ENCODE results near the gene LGMN.
"Not testable (repeated sequence)": the region's sequence is repeated elsewhere in the genome, so short reads cannot be mapped to it uniquely, and the experiment has no call there.

LGMN gene

GRCh38 chr14:92748259-92749016 lies at the start of gene LGMN:
LGMN (minus strand) TSS chr14:92748627; CDS start chr14:92732786, 15,841 bp downstream.
- peak; percentile 60 to 63 for DNase-seq (ENCODE audit: low read depth in 2 of 2)

GRCh38 chr14:92794961-92795360 lies 46.5 kb upstream of the LGMN start:
- no peak for DNase-seq (ENCODE audit: low read depth in 2 of 2)

- DNase-seq (ENCODE audit: low read depth in 2 of 2): no peak
These were observed 46.1 kb upstream of the LGMN start for GRCh38 chr14:92794547-92794941.

GRCh38 chr14:92793709-92794546 lies 45.5 kb upstream of the LGMN start, which contains the start of gene GOLGA5:
GOLGA5 (plus strand) TSS chr14:92794305; CDS start chr14:92797438, 3,133 bp downstream.
- peak; percentile 96 for DNase-seq (ENCODE audit: low read depth in 2 of 2)

- no peak for DNase-seq (ENCODE audit: low read depth in 2 of 2)
These were observed 44.5 kb upstream of the LGMN start for GRCh38 chr14:92792885-92793284.

DNA sequence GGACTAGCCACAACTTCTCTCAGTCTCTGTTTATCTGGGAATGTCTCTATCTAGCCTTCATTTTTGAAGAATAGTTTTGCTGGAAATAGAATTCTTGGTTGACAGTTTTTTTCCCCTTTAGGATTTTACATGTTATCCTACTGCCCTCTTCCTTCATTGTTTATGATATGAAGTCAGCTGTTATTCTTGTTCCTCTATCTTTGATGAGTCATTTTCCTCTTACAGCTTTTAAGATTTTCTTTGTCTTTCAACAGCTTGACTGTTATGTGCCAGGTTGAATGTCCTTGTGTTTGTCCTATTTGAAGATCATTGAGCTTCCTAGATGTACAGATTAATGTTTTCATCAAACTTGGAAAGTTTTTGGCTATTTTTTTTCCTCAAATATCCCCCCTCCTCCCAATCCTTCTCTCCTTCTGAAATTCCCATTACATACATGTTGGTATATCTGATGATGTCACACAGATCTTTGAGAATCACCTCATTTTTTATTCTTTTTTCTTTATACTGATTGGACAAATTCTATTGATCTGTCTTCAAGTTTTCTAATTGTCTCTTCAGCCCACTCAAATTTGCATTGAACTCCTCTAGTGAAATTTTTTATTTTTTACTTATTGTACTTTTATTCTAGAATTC lies 41.1 kb upstream of the LGMN start:
- no peak for DNase-seq (ENCODE audit: low read depth in 2 of 2)

DNA sequence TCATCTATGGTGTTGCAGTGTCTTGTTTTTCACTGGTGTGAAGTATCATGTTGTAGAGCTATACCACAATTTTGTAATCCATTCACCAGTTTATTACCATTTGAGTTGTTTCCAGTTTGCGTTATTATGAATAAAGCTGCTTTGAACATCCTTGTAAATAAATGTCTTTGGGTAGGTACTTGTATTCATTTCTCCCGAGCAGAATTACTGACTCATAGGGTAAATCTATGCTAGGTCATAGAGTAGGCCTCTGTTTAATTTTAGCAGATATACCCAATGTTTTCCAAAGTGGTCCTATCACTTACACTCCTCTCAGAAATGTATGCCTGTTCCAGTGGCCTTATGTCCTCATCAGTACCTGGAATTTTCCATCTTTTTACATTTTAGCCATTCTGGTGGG lies 39.1 kb upstream of the LGMN start:
- DNase-seq (ENCODE audit: low read depth in 2 of 2): no peak

GRCh38 chr14:92786427-92786756 lies 38.0 kb upstream of the LGMN start:
- no peak for DNase-seq (ENCODE audit: low read depth in 2 of 2)

- no peak for DNase-seq (ENCODE audit: low read depth in 2 of 2)
These were observed 37.4 kb upstream of the LGMN start for GRCh38 chr14:92785667-92786426.

DNA sequence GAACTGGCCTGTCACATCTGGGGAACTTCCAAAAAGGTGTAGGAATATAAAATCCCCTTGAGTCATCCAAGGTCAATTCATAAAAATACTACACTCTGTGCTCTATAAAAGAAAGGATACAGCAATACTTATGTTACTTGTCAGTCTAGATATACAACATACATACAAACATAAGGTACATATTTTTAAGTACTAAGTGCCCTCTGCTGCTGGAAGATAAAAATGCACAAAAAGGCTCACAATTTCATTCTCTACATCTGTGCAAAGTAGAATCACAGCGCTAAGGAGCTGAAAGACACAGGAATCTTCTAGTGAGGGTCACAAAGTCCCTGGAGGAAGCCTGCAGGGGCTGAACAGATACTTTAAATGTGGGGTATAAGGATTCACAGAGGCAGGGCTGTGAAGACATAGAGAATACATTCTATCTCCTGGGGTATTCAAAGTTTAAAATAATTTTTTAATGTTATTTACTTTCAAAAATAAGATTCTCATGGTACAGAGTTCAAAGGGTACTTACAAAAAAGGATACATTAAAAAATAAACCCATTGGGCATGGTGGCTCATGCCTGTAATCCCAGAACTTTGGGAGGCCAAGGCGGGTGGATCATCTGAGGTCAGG lies 35.5 kb upstream of the LGMN start:
- DNase-seq (ENCODE audit: low read depth in 2 of 2): no peak

DNA sequence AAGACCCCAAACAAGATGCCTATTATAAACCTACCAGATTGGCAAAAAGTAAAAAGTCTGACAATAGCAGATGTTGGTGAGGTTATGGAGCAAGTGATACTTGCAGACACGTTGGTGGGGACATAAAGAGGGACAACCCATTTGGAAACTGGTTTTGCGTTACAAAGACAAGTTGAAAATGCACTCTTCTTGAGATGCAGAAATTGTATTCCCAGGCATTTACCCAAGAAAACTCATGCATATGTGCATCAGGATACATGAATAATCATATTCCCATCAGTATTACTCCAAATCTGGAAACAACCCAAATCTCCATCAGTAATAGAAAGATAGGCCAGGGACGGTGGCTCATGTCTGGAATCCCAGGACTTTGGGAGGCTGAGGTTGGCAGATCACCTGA lies 32.9 kb upstream of the LGMN start:
- no peak for DNase-seq (ENCODE audit: low read depth in 2 of 2)

DNA sequence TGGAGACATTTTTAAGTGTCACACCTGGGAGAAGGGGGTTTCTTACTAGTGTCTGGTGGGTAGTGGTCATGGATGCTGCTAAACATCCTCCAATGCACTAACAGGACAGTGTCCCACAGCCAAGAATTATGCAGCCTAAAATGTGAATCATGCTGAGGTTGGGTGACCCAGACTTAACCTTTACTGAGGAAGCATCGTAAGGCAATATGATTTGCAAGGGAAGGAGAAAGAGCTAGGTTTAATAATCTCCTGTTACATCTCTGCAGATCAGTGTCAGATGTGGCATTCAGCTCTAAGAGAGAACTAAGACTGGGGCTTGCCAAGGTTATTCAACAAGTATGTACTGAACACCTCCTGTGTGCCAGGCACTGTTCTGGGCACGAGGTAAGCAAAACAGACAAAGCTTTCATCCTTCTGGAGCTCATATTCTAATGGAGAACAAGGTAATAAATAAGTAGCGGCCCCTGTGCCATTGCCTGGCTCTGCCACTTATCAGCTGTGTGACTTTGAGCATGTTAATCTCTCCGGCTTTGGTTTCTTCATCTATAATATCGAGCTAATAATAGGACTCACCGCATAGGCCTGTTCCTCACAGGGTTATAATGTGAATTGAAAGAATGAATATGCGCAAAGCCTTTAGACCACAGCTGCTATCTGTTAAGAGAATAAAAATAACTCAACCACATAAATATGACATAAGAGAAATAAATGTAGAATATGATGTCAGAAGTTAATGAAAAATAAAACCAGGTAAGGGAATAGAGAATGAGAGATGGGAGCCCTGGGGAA lies 32.2 kb upstream of the LGMN start:
- no peak for DNase-seq (ENCODE audit: low read depth in 2 of 2)

GRCh38 chr14:92778868-92779565 lies 30.6 kb upstream of the LGMN start:
- not testable (repeated sequence) for DNase-seq (ENCODE audit: low read depth in 2 of 2)

DNA sequence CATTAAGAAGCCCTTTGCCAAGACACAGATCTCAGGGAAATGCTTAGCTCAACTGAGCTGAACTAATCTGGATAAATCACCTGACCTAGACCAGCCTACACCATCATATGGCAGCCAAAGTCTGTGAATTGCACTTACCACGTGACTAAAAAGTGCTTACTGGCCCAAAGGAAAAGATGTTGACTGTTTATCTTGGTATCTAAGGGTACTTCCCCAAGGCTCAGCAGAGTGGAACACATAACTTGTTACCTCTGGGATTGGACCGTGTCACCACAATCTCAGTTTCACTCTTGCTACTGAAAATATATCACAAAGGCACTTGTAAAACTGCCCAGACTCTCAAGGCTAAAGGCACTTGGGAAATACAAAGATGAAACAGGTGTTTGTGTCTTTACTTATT lies 26.9 kb upstream of the LGMN start:
- DNase-seq (ENCODE audit: low read depth in 2 of 2): not testable (repeated sequence)

- no peak for DNase-seq (ENCODE audit: low read depth in 2 of 2)
These were observed 26.1 kb upstream of the LGMN start for GRCh38 chr14:92774572-92774971.

- no peak for DNase-seq (ENCODE audit: low read depth in 2 of 2)
These were observed 22.1 kb upstream of the LGMN start for GRCh38 chr14:92770484-92770883.

DNA sequence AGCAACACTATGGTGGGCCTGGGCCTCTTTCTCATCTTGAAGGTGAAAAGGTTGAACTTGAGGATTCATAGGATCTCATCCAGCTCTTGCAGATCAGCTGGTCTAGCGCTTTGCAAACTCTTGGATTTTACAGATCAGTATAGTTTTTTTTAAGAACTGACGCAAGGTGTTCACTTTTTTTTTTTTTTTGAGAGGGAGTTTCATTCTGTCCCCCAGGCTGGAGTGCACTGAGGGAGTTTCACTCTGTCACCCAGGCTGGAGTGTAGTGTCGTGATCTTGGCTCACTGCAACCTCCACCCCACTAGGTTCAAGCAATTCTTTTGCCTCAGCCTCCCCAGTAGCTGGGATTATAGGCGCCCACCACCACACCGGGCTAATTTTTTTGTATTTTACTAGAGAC lies 20.4 kb upstream of the LGMN start:
- no peak for DNase-seq (ENCODE audit: low read depth in 2 of 2)

DNA sequence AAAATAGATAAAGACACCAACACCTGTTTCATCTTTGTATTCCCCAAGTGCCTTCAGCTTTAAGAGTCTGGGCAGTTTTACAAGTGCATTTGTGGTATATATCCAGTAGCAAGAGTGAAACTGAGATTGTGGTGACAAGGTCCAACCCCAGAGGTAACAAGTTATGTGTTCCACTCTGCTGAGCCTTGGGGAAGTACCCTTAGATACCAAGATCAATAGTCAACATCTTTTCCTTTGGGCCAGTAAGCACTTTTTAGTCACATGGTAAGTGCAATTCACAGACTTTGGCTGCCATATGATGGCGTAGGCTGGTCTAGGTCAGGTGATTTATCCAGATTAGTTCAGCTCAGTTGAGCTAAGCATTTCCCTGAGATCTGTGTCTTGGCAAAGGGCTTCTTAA lies 19.8 kb upstream of the LGMN start:
- DNase-seq (ENCODE audit: low read depth in 2 of 2): not testable (repeated sequence)

DNA sequence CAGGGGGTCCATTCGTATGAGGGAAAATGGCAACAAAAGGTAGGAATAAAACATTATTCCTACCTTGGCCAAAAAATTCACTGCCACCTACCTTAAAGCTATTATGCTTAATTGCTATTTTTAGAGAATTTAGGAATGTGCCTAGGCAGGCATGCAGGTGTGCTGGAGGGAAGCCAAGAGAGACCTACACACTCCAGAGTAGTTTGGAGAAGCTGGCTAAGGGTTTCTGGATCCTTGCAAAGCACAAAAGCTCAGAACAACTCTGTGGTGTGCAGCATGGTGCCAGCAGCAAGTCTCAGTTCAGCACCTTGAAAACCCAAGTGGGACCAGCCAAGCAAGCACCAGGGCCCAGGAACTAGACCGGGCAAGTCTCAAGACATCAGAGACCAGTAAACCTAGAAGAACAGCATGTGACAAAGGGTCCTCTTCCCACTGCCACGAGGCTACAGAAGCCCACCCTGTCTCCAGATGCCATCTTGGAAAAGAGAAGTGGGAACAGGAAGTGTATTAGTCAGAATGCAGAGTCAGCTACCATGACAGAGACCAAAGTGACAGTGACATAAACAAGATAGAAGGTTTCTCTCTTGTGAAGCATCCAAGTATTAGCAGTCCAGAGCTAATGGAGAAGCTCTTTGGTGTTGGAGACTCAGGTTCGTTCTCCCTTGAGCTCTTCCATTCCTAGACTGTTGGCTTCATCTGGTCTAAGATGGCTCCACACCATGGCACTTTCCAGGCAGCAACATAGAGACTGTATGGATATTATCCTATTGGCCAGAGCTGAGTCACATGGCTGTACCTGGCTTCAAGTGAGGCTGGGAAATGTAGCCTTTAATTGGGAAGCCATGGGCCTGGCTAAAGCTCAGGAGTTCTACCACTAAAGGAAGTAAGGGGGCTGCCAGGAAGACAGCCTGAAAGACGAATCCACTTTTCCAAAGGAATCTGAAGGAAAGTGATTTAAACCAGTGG lies 15.5 kb upstream of the LGMN start:
- DNase-seq (ENCODE audit: low read depth in 2 of 2): not testable (repeated sequence)

Data from stimulated activated CD8-positive, alpha-beta memory T cell treated with anti-CD3 and anti-CD28 coated beads, Interleukin-7, amount 100 ng/mL, for 1 hour (primary cell).